IgD-negative memory B cell (primary cell): ENCODE measurements around the gene ZBED4. TPM values are rescaled to one million over a fixed set of nuclear protein-coding genes. Genes with fewer than 3 reads are reported as not detected.

Experiments
- H3K27ac Mint-ChIP-seq, 3 donors: one replicate each; pipeline ENCODE4 v1.8.0; 2020 to 2022; ENCODE audit warnings: mild to moderate bottlenecking in 3 of 3, mixed read lengths in 3 of 3, moderate library complexity in 1 of 3
- H3K27me3 Mint-ChIP-seq: one replicate; pipeline ENCODE4 v1.8.0; 2021; ENCODE audit warnings: mixed read lengths
- H3K36me3 Mint-ChIP-seq: one replicate; pipeline ENCODE4 v1.8.0; 2020; ENCODE audit warnings: mild to moderate bottlenecking, mixed read lengths
- H3K4me1 Mint-ChIP-seq, 3 donors: one replicate each; pipeline ENCODE4 v1.8.0; 2020 to 2022; ENCODE audit warnings: mixed read lengths in 3 of 3, mild to moderate bottlenecking in 1 of 3
- H3K4me3 Mint-ChIP-seq, 4 donors: one replicate each; pipeline ENCODE4 v1.8.0; 2020 to 2022; ENCODE audit warnings: mild to moderate bottlenecking in 4 of 4, mixed read lengths in 4 of 4, moderate library complexity in 3 of 4
- H3K9me3 Mint-ChIP-seq, 3 donors: one replicate each; pipeline ENCODE4 v1.8.0; 2020 to 2021; ENCODE audit warnings: mixed read lengths in 3 of 3, mild to moderate bottlenecking in 1 of 3
- polyA plus RNA-seq: library from polyadenylated mRNA; unstranded; fragments of 300-500 nt; fragmentation: Illumina TruSeq; gene quantifications from one replicate; pipeline ENCODE4 v1.2.3, GENCODE V29; 2021

ZBED4 gene
- polyA plus RNA-seq, 1 donor from 2014 or later = 5.0 TPM

- H3K27ac Mint-ChIP-seq = peak overlapping the region in 2 of 3 donors; percentile 91 to 95
- no peaks in the 10 kb centered on the region for H3K9me3 Mint-ChIP-seq
Measured at GRCh38 chr22:49937758-49938564, 84.3 kb downstream of the ZBED4 start.

GRCh38 chr22:49938565-49939136 lies 85.0 kb downstream of the ZBED4 start:
- Mint-ChIP-seq H3K9me3 (no peaks in the 10 kb centered on the region), H3K4me1 (peaks cover 0 to 3% (median 0%) of the 10 kb centered on the region in 3 donors), H3K27me3 (no peaks in the 10 kb centered on the region), H3K27ac (peak overlapping the region in 2 of 3 donors; percentile 86 to 95), H3K36me3 (no peaks in the 10 kb centered on the region), H3K4me3 (peak overlapping the region in 1 of 4 donors; percentile 15)

More at GRCh38 chr22:49937758-49938564, 84.3 kb downstream of the ZBED4 start:
- no peaks in the 10 kb centered on the region for H3K36me3 Mint-ChIP-seq
- H3K4me3 Mint-ChIP-seq = peak overlapping the region in 1 of 4 donors; percentile 71
- peaks cover 0 to 9% (median 5%) of the 10 kb centered on the region in 3 donors for H3K4me1 Mint-ChIP-seq
- no peaks in the 10 kb centered on the region for H3K27me3 Mint-ChIP-seq

Other genes with a start within 250 kb of the ZBED4 start
- 3.1 TPM for gene BRD1, start 26.0 kb upstream of the ZBED4 start, polyA plus RNA-seq
- gene ALG12, start 64.6 kb downstream of the ZBED4 start, polyA plus RNA-seq = 13.4 TPM
- gene CRELD2, start 64.8 kb downstream of the ZBED4 start, polyA plus RNA-seq = 29.7 TPM
- gene PIM3, start 106.9 kb downstream of the ZBED4 start, polyA plus RNA-seq = 47.1 TPM
- not detected for gene IL17REL, start 158.9 kb downstream of the ZBED4 start, polyA plus RNA-seq
- gene TTLL8, start 204.5 kb downstream of the ZBED4 start, polyA plus RNA-seq = not detected
- 0.08 TPM for gene MLC1, start 231.6 kb downstream of the ZBED4 start, polyA plus RNA-seq
- not detected for gene MOV10L1, start 236.2 kb downstream of the ZBED4 start, polyA plus RNA-seq